HepG2 (cell line): ENCODE results near the gene CCNB1IP1. TPM values are rescaled to one million over a fixed set of nuclear protein-coding genes. Genes with fewer than 3 reads are reported as not detected.

Experiments used
- ATAC-seq: fragments of 200-7000 bp; cut with Tn5 transposase; 3 replicates; pipeline ENCODE4 v1.9.1; 2020; ENCODE audit warnings: mild to moderate bottlenecking, moderate library complexity
- BruUV-seq: library from RNA; stranded (reverse); fragments of 400-500 nt; replicated peaks from 2 replicates; lab custom pipeline; 2021; lab: Mats Ljungman, UMichigan
- CTCF ChIA-PET: fragments of 300-600 bp; formaldehyde crosslinking; extraction: SDS; loops from one replicate; lab custom pipeline; 2021; ENCODE audit warnings: low total read pairs, inconsistent platforms, low intra/inter-chr PET ratio; lab: Yijun Ruan, JAX
- POLR2A ChIA-PET: fragments of 350-600 bp; sonication (Branson Sonifier 250); formaldehyde crosslinking; loops from one replicate; lab custom pipeline; 2020; ENCODE audit warnings: antibody characterized with exemption, inconsistent platforms; lab: Yijun Ruan, JAX
- DNase-seq: peaks from one replicate; pipeline ENCODE4 v3.0.0-alpha.2; 2015; ENCODE audit warnings: low spot score
- FAIRE-seq: peaks from 3 replicates; lab custom pipeline; 2011; peaks lifted over from hg19 to GRCh38; lab: Jason Lieb, UNC
- H2AFZ ChIP-seq: one replicate; pipeline ENCODE4 v1.6.1; 2011; ENCODE audit warnings: low read length, inconsistent platforms
- H3K27ac ChIP-seq: fragments of 300-600 bp; 3 replicates; pipeline ENCODE4 v1.8.0; 2011; ENCODE audit warnings: mixed run types, mild to moderate bottlenecking, mixed read lengths, low read length, inconsistent platforms; ENCODE audit not compliant: insufficient read depth; ENCODE audit errors: extremely low read length
- H3K27me3 ChIP-seq, 2 experiments: fragments of 200-600 bp in 1 of 2; 2 replicates in 1 of 2; 3 replicates in 1 of 2; pipeline versions ENCODE4 v1.6.0 to v1.8.0; 2011; ENCODE audit warnings: low read length in 2 of 2, mild to moderate bottlenecking in 2 of 2, moderate library complexity in 2 of 2, inconsistent platforms in 1 of 2; ENCODE audit not compliant: insufficient read depth in 2 of 2, control insufficient read depth in 1 of 2
- H3K36me3 ChIP-seq, 2 experiments: fragments of 200-600 bp in 1 of 2; replicated peaks in 1 of 2; 2 replicates in 1 of 2; 3 replicates in 1 of 2; pipeline versions ENCODE4 v1.5.1 to v1.8.0; 2011; ENCODE audit warnings: low read length in 2 of 2, inconsistent platforms in 1 of 2; ENCODE audit not compliant: insufficient read depth in 2 of 2, control insufficient read depth in 1 of 2
- H3K4me1 ChIP-seq: 2 replicates; pipeline ENCODE4 v1.5.1; 2012; ENCODE audit warnings: low read length, inconsistent platforms; ENCODE audit not compliant: insufficient read depth
- H3K4me2 ChIP-seq: 2 replicates; pipeline ENCODE4 v1.6.0; 2011; ENCODE audit warnings: low read depth, low read length, inconsistent platforms
- H3K4me3 ChIP-seq, 3 experiments: fragments of 200-600 bp in 1 of 3; sonication (generic), shearing (Covaris generic) in 1 of 3; replicated peaks in 1 of 3; 2 replicates each; pipeline ENCODE4 v1.5.1; 2011 to 2016; ENCODE audit warnings: low read length in 3 of 3, inconsistent platforms in 2 of 3, low read depth in 2 of 3, mild to moderate bottlenecking in 2 of 3, control low read depth in 1 of 3, mixed read lengths in 1 of 3; ENCODE audit not compliant: insufficient read depth in 1 of 3
- H3K79me2 ChIP-seq: one replicate; pipeline ENCODE4 v1.6.1; 2011; ENCODE audit warnings: low read length, inconsistent platforms; ENCODE audit not compliant: insufficient read depth
- H3K9ac ChIP-seq: 2 replicates; pipeline ENCODE4 v1.6.0; 2011; ENCODE audit warnings: mild to moderate bottlenecking, low read depth, low read length, inconsistent platforms; ENCODE audit not compliant: insufficient read depth
- H3K9me3 ChIP-seq: 2 replicates; pipeline ENCODE4 v1.5.1; 2012; ENCODE audit warnings: mild to moderate bottlenecking, low read length
- H4K20me1 ChIP-seq: 2 replicates; pipeline ENCODE4 v1.6.0; 2011; ENCODE audit warnings: inconsistent platforms, mild to moderate bottlenecking, low read length, moderate library complexity; ENCODE audit not compliant: insufficient read depth
- CREBL2 ChIP-seq: sonication (generic); formaldehyde crosslinking; IDR thresholded peaks from 2 replicates; pipeline ENCODE4 v1.8.1; 2023; ENCODE audit warnings: missing genetic modification reagents, mild to moderate bottlenecking, borderline replicate concordance
- ELF3 ChIP-seq: IDR thresholded peaks from 2 replicates; pipeline ENCODE4 v1.6.1; 2016; ENCODE audit warnings: missing genetic modification reagents, missing compliant biosample characterization
- MAFF ChIP-seq: IDR thresholded peaks from 2 replicates; pipeline ENCODE4 v1.6.1; 2011; ENCODE audit warnings: low read depth, low read length, improper control_type of control experiment
- MIER2 ChIP-seq: IDR thresholded peaks from 2 replicates; pipeline ENCODE4 v1.6.1; 2016; ENCODE audit warnings: missing biosample characterization, missing genetic modification reagents
- MZF1 ChIP-seq: sonication (generic); formaldehyde crosslinking; IDR thresholded peaks from 2 replicates; pipeline ENCODE4 v1.8.1; 2023; ENCODE audit warnings: mild to moderate bottlenecking, missing genetic modification reagents, borderline replicate concordance
- NR2F6 ChIP-seq, 2 experiments: IDR thresholded peaks; 2 replicates each; pipeline ENCODE4 v1.6.1; 2016; ENCODE audit warnings: antibody characterized with exemption in 1 of 2, mild to moderate bottlenecking in 1 of 2
- REL ChIP-seq: sonication (generic); formaldehyde crosslinking; conservative IDR thresholded peaks from 2 replicates; pipeline ENCODE4 v1.8.0; 2022; ENCODE audit warnings: mild to moderate bottlenecking, missing genetic modification reagents, moderate library complexity
- RFX1 ChIP-seq: fragments of 450-650 bp; IDR thresholded peaks from 2 replicates; pipeline ENCODE4 v1.6.1; 2017
- SAFB2 ChIP-seq: sonication (generic); formaldehyde crosslinking; IDR thresholded peaks from 2 replicates; pipeline ENCODE4 v1.5.1; 2020; ENCODE audit warnings: missing genetic modification reagents, low read depth, mild to moderate bottlenecking, borderline replicate concordance
- SALL2 ChIP-seq: sonication (generic); formaldehyde crosslinking; IDR thresholded peaks from 2 replicates; pipeline ENCODE4 v1.8.1; 2023; ENCODE audit warnings: mild to moderate bottlenecking, missing genetic modification reagents, inconsistent platforms
- ZBTB44 ChIP-seq: sonication (generic); formaldehyde crosslinking; IDR thresholded peaks from 2 replicates; pipeline ENCODE4 v1.4.0; 2020; ENCODE audit warnings: missing genetic modification reagents
- ZBTB7B ChIP-seq: sonication (generic); formaldehyde crosslinking; IDR thresholded peaks from 2 replicates; pipeline ENCODE4 v1.4.0; 2020; ENCODE audit warnings: missing genetic modification reagents
- ZFP37 ChIP-seq: sonication (generic); formaldehyde crosslinking; IDR thresholded peaks from 2 replicates; pipeline ENCODE4 v1.4.0; 2020; ENCODE audit warnings: missing genetic modification reagents, borderline replicate concordance
- ZMAT5 ChIP-seq: sonication (generic); formaldehyde crosslinking; IDR thresholded peaks from 2 replicates; pipeline ENCODE4 v1.5.0; 2020; ENCODE audit warnings: mild to moderate bottlenecking, low read depth, missing genetic modification reagents, borderline replicate concordance
- ZNF232 ChIP-seq: sonication (generic); formaldehyde crosslinking; IDR thresholded peaks from 2 replicates; pipeline ENCODE4 v1.4.0; 2020; ENCODE audit warnings: missing genetic modification reagents, borderline replicate concordance
- ZNF275 ChIP-seq: sonication (generic); formaldehyde crosslinking; IDR thresholded peaks from 2 replicates; pipeline ENCODE4 v1.8.0; 2022; ENCODE audit warnings: missing genetic modification reagents, mild to moderate bottlenecking, inconsistent platforms, borderline replicate concordance
- ZNF501 ChIP-seq: sonication (generic); formaldehyde crosslinking; IDR thresholded peaks from 2 replicates; pipeline ENCODE4 v1.5.1; 2020; ENCODE audit warnings: mild to moderate bottlenecking, moderate library complexity, missing genetic modification reagents
- ZSCAN25 ChIP-seq: sonication (generic); formaldehyde crosslinking; IDR thresholded peaks from 2 replicates; pipeline ENCODE4 v1.8.0; 2022; ENCODE audit warnings: mild to moderate bottlenecking, missing genetic modification reagents
- WGBS: methylation state at CpG from one replicate; pipeline ENCODE4 v1.1.6; 2017; ENCODE audit warnings: low lambda C conversion rate; 5-methylcytosine and 5-hydroxymethylcytosine counted together
- in situ Hi-C: cut with HindIII; loops from 2 replicates; pipeline ENCODE4 v1.10.0; 2017; ENCODE audit warnings: low pct_unique_long_range_greater_than_20kb; ENCODE audit not compliant: extremely low pct_ligation_motif_present
- intact Hi-C: fragments of 100-400 bp; cut with micrococcal nuclease; formaldehyde crosslinking; loops from one replicate; pipeline ENCODE4 v1.10.0; 2022; ENCODE audit not compliant: unreplicated experiment
- polyA plus RNA-seq, 8 experiments: library from polyadenylated mRNA; depleted of rRNA in 3 of 8; stranded (reverse) in 7 of 8; unstranded in 1 of 8; fragments of >200 nt; fragmentation: Illumina TruSeq in 4 of 8; extraction: Trizol in 4 of 8; gene quantifications; 2 replicates each; pipeline versions ENCODE4 v1.2.1 to v1.2.3, GENCODE V29; 2011 to 2016; ENCODE audit warnings: low read depth in 4 of 8, missing spikeins in 1 of 8, mixed read lengths in 1 of 8; ENCODE audit not compliant: insufficient read depth in 1 of 8
- total RNA-seq, 5 experiments: library from RNA; depleted of rRNA; stranded (reverse); fragments of >200 nt; fragmentation: Illumina TruSeq; extraction: Trizol; gene quantifications; 2 replicates each; pipeline ENCODE4 v1.2.3, GENCODE V29; 2016; ENCODE audit warnings: low read depth in 1 of 5
- TF ChIP-seq, protein P1 (sequence below): sonication (generic); formaldehyde crosslinking; IDR thresholded peaks from 2 replicates; pipeline ENCODE4 v1.4.0; 2020; ENCODE audit warnings: missing genetic modification reagents, borderline replicate concordance

Gene CCNB1IP1
- total and polyA plus RNA-seq, 2 of the 13 experiments (the other 11 are each of a cell fraction or from before 2014, with no cell fraction given), result 98.3 to 125 TPM

DNA sequence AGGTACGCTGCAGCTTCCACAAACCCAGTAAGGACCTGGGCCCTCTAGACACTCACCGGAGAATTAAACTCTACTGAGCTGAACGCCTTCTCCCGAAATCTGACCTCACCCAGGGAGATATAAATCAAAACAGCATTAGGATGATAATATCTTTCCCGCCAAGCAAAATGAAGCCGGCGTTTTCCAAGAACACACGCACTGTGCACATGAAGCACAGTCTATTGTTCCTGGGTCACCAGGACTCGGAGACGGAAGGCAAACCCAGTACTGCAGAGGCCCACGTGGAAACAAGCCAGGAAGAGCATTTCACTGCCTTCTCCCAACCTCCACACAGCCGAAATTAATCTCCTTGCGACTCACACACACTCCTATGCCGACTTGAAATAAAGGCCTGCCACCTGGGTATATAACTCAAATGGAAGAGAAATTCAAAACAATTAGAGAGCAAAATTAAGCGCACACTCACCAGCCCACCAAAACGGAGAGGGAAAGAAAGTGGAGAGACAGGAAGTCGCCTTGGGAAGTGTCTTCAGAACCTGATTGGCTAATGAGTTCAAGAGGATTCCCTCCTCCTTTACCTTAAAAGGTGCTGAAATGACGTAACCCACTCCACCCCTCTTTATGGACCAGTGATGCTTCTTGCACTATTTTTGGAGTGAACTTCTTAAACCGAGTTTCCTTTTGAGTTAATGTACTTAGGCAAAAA lies at the start of gene CCNB1IP1 (continued):
- TF ChIP-seq, protein P1, sequence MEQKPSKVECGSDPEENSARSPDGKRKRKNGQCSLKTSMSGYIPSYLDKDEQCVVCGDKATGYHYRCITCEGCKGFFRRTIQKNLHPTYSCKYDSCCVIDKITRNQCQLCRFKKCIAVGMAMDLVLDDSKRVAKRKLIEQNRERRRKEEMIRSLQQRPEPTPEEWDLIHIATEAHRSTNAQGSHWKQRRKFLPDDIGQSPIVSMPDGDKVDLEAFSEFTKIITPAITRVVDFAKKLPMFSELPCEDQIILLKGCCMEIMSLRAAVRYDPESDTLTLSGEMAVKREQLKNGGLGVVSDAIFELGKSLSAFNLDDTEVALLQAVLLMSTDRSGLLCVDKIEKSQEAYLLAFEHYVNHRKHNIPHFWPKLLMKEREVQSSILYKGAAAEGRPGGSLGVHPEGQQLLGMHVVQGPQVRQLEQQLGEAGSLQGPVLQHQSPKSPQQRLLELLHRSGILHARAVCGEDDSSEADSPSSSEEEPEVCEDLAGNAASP (CRISPR knock-in tag), result peak; percentile 24; the same call in 1 of the 2 replicates

GRCh38 chr14:20382526-20382925 lies 49.4 kb upstream of the CCNB1IP1 start:
- in situ Hi-C loops, result no loop called here
- H2AFZ ChIP-seq, result no peak overlapping the region
- intact Hi-C loops, result no loop called here
- no peak overlapping the region for H3K27ac ChIP-seq
- H3K79me2 ChIP-seq, result no peaks in the 10 kb centered on the region
- H3K4me2 ChIP-seq, result no peak overlapping the region
- ChIA-PET POLR2A (no interaction called here), CTCF (no interaction called here)
- DNase-seq, result no peak
- H3K4me1 ChIP-seq, result no peaks in the 10 kb centered on the region
- no peak for ATAC-seq
- no peaks in the 10 kb centered on the region for H4K20me1 ChIP-seq
- H3K36me3 ChIP-seq, result peaks cover 27 to 42% of the 10 kb centered on the region in 2 experiments; a peak in 4 of 5 replicates
- no TSS peak for BruUV-seq
- WGBS, result 94% methylated on average over 11 of the region's 12 CpGs
- no peaks in the 10 kb centered on the region for H3K9me3 ChIP-seq
- no peak for FAIRE-seq
- H3K9ac ChIP-seq, result no peak overlapping the region
- H3K4me3 ChIP-seq, result no peak overlapping the region
- H3K27me3 ChIP-seq, result no peaks in the 10 kb centered on the region
- TF ChIP-seq SAFB2 (CRISPR knock-in tag) (no peak), ELF3 (CRISPR knock-in tag) (no peak), CREBL2 (CRISPR knock-in tag) (no peak), RFX1 (no peak), ZNF275 (CRISPR knock-in tag) (no peak), ZBTB44 (no peak), NR2F6 (IDR thresholded peaks at IDR 0.05) (no peak), NR2F6 (CRISPR knock-in tag; IDR thresholded peaks at IDR 0.05) (no peak), ZFP37 (no peak), MZF1 (CRISPR knock-in tag) (no peak), REL (CRISPR knock-in tag) (no peak), ZSCAN25 (CRISPR knock-in tag) (no peak), MAFF (no peak), ZNF232 (CRISPR knock-in tag) (no peak), ZMAT5 (no peak), SALL2 (no peak), ZNF501 (CRISPR knock-in tag) (no peak), ZBTB7B (no peak), MIER2 (CRISPR knock-in tag) (no peak)
